Measurements from ENCODE around the gene RHO.
"Not testable (repeated sequence)": the region's sequence is repeated elsewhere in the genome, so short reads cannot be mapped to it uniquely, and the experiment has no call there.

RHO gene

GRCh38 chr3:129543999-129544398 is 15.6 kb downstream of the RHO start:
- H2AK5ac ChIP-seq (ENCODE audit: low read length), result no peak overlapping the region
- H3K27ac ChIP-seq (ENCODE audit: low read depth, low read length), result no peak overlapping the region
- no peak overlapping the region for H2BK120ac ChIP-seq (ENCODE audit: low read depth, low read length)
- H3K18ac ChIP-seq (ENCODE audit: low read length), result no peak overlapping the region
- no peaks in the 10 kb centered on the region for H3K79me1 ChIP-seq (ENCODE audit: low read length)
- no peak overlapping the region for H3K4ac ChIP-seq (ENCODE audit: low read depth, low read length)
- H4K8ac ChIP-seq (ENCODE audit: low read depth, low read length), result no peak overlapping the region
- no peaks in the 10 kb centered on the region for H3K4me1 ChIP-seq (ENCODE audit: control insufficient read depth, low read depth, low read length)
- WGBS (ENCODE audit: extremely low coverage, insufficient coverage, low lambda C conversion rate), result no CpG with 5 or more reads among the region's 9 CpGs
- no peaks in the 10 kb centered on the region for H3K27me3 ChIP-seq (ENCODE audit: insufficient read depth, low read length, poor library complexity)
- no peak overlapping the region for H3K23ac ChIP-seq (ENCODE audit: low read length)
- no peak overlapping the region for H3K56ac ChIP-seq (ENCODE audit: low read length)
- no peak overlapping the region for H2BK5ac ChIP-seq (ENCODE audit: low read length)
- DNase-seq, result no peak
- no peak overlapping the region for H4K5ac ChIP-seq (ENCODE audit: low read length)
- H3K36me3 ChIP-seq (ENCODE audit: control insufficient read depth, insufficient read depth, low read length), result no peaks in the 10 kb centered on the region
- H2BK15ac ChIP-seq (replicated peaks; ENCODE audit: low read depth), result no peak overlapping the region
- no peak overlapping the region for H3K4me2 ChIP-seq (ENCODE audit: low read length)
- H3K4me3 ChIP-seq (ENCODE audit: low read length), result no peak overlapping the region
- no peaks in the 10 kb centered on the region for H3K79me2 ChIP-seq (ENCODE audit: control insufficient read depth, insufficient read depth, low read length)
- no peak overlapping the region for H3K9ac ChIP-seq (ENCODE audit: low read length)

DNA sequence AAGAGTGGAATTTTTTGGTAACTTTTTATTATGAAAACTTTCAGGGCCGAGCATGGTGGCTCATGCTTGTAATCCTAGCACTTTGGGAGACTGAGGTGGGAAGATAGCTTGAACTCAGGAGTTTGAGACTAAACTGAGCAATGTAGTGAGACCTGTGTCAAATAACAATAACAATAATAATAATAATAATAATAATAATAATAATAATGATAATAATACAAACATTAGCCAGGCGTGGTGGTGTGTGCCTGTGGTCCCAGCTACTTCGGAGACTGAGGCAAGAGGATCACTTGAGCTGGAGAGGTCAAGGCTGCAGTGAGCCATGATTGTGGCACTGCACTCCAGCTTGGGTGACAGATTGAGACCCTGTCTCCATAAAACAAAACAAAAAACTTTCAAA is 17.5 kb downstream of the RHO start:
- not testable (repeated sequence) for H2BK15ac ChIP-seq (replicated peaks; ENCODE audit: low read depth); H2AK5ac ChIP-seq (ENCODE audit: low read length); H3K36me3 ChIP-seq (ENCODE audit: control insufficient read depth, insufficient read depth, low read length); DNase-seq; H3K27me3 ChIP-seq (ENCODE audit: insufficient read depth, low read length, poor library complexity); H3K4me3 ChIP-seq (ENCODE audit: low read length); H2BK5ac ChIP-seq (ENCODE audit: low read length); H4K5ac ChIP-seq (ENCODE audit: low read length); H3K9ac ChIP-seq (ENCODE audit: low read length); H4K8ac ChIP-seq (ENCODE audit: low read depth, low read length); H3K79me2 ChIP-seq (ENCODE audit: control insufficient read depth, insufficient read depth, low read length); H3K18ac ChIP-seq (ENCODE audit: low read length); H3K4me2 ChIP-seq (ENCODE audit: low read length); H3K27ac ChIP-seq (ENCODE audit: low read depth, low read length); H3K4ac ChIP-seq (ENCODE audit: low read depth, low read length); H2BK120ac ChIP-seq (ENCODE audit: low read depth, low read length); H3K79me1 ChIP-seq (ENCODE audit: low read length); H3K56ac ChIP-seq (ENCODE audit: low read length); H3K4me1 ChIP-seq (ENCODE audit: control insufficient read depth, low read depth, low read length); H3K23ac ChIP-seq (ENCODE audit: low read length)
- WGBS (ENCODE audit: extremely low coverage, insufficient coverage, low lambda C conversion rate), result no CpG with 5 or more reads among the region's 3 CpGs

DNA sequence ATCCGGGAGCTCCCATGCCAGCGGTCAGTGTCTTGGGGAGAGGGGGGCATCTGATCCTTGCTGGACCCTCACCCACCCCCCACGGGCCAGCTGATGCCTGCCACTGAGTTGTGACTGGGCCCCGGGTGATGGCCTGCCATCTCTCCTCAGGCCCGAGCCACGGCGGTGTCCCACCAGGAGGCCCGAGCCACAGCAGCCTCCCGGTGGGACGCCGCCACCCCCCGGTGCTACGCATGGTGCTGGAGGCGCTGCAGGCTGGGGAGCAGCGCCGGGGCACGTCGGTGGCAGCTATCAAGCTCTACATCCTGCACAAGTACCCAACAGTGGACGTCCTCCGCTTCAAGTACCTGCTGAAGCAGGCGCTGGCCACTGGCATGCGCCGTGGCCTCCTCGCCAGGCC is 18.8 kb downstream of the RHO start:
- no peak overlapping the region for H3K4me3 ChIP-seq (ENCODE audit: low read length)
- H3K4ac ChIP-seq (ENCODE audit: low read depth, low read length), result no peak overlapping the region
- WGBS (ENCODE audit: extremely low coverage, insufficient coverage, low lambda C conversion rate), result no CpG with 5 or more reads among the region's 24 CpGs
- H4K5ac ChIP-seq (ENCODE audit: low read length), result no peak overlapping the region
- DNase-seq, result no peak
- no peak overlapping the region for H3K4me2 ChIP-seq (ENCODE audit: low read length)
- H2BK120ac ChIP-seq (ENCODE audit: low read depth, low read length), result no peak overlapping the region
- H4K8ac ChIP-seq (ENCODE audit: low read depth, low read length), result no peak overlapping the region
- H2BK5ac ChIP-seq (ENCODE audit: low read length), result no peak overlapping the region
- H3K23ac ChIP-seq (ENCODE audit: low read length), result no peak overlapping the region
- H3K9ac ChIP-seq (ENCODE audit: low read length), result no peak overlapping the region
- H3K79me1 ChIP-seq (ENCODE audit: low read length), result no peaks in the 10 kb centered on the region
- H3K27me3 ChIP-seq (ENCODE audit: insufficient read depth, low read length, poor library complexity), result no peaks in the 10 kb centered on the region
- no peak overlapping the region for H2AK5ac ChIP-seq (ENCODE audit: low read length)
- no peaks in the 10 kb centered on the region for H3K79me2 ChIP-seq (ENCODE audit: control insufficient read depth, insufficient read depth, low read length)
- no peaks in the 10 kb centered on the region for H3K36me3 ChIP-seq (ENCODE audit: control insufficient read depth, insufficient read depth, low read length)
- no peak overlapping the region for H3K27ac ChIP-seq (ENCODE audit: low read depth, low read length)
- no peaks in the 10 kb centered on the region for H3K4me1 ChIP-seq (ENCODE audit: control insufficient read depth, low read depth, low read length)
- H3K56ac ChIP-seq (ENCODE audit: low read length), result no peak overlapping the region
- no peak overlapping the region for H3K18ac ChIP-seq (ENCODE audit: low read length)
- no peak overlapping the region for H2BK15ac ChIP-seq (replicated peaks; ENCODE audit: low read depth)

DNA sequence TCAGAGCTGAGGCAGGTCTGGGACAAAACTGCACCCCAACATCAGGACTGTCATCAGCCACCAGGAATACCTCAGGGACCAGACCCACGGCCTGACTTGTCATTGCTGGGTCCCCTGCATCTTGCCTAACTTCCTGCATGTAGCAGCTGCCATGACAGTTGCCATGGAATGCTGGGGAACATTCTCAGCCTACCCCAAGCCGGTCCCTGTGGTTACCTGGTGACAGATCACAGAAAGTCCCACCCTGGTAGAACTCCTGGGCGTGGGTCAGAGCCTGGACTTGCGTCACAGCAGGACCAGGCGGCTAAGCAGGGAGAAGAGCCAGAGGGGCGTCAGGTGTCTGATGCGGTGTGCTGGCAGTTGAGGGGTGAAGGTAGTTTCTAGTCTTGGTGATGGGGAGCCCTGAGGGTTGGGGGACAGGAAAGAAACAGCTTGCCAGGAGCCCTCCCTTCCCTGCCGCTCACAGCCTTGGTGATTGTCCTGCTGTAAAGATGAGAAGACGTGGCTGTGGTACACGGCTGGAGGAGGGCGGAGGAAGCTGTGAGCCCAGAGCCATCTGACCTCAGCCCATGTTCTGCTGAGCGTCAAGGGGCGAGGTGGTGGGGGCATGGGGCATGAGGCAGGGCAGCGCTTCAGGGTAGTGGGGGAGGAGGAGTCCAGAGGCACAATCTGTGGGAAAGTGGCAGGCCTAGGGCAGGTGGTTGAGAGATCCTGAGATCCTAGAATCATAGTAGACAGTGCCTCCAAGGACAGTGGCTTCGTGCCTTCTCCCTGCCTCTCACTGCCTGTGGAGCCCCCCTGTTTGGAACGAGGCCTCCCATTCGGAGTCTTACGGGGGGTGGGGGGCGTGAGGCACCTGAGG is 19.9 kb downstream of the RHO start:
- Histone ChIP-seq H2BK15ac (replicated peaks; ENCODE audit: low read depth) (no peak overlapping the region), H2BK120ac (ENCODE audit: low read depth, low read length) (no peak overlapping the region), H3K27ac (ENCODE audit: low read depth, low read length) (no peak overlapping the region), H3K4ac (ENCODE audit: low read depth, low read length) (no peak overlapping the region), H3K79me1 (ENCODE audit: low read length) (no peaks in the 10 kb centered on the region), H4K8ac (ENCODE audit: low read depth, low read length) (no peak overlapping the region), H3K27me3 (ENCODE audit: insufficient read depth, low read length, poor library complexity) (no peaks in the 10 kb centered on the region), H3K79me2 (ENCODE audit: control insufficient read depth, insufficient read depth, low read length) (no peaks in the 10 kb centered on the region), H3K56ac (ENCODE audit: low read length) (no peak overlapping the region), H3K9ac (ENCODE audit: low read length) (no peak overlapping the region), H3K36me3 (ENCODE audit: control insufficient read depth, insufficient read depth, low read length) (no peaks in the 10 kb centered on the region), H3K4me1 (ENCODE audit: control insufficient read depth, low read depth, low read length) (peaks cover 8% of the 10 kb centered on the region), H3K23ac (ENCODE audit: low read length) (no peak overlapping the region), H4K5ac (ENCODE audit: low read length) (no peak overlapping the region), H3K4me2 (ENCODE audit: low read length) (no peak overlapping the region), H3K4me3 (ENCODE audit: low read length) (no peak overlapping the region), H2BK5ac (ENCODE audit: low read length) (no peak overlapping the region), H2AK5ac (ENCODE audit: low read length) (no peak overlapping the region), H3K18ac (ENCODE audit: low read length) (no peak overlapping the region)
- DNase-seq, result no peak
- WGBS (ENCODE audit: extremely low coverage, insufficient coverage, low lambda C conversion rate), result no CpG with 5 or more reads among the region's 19 CpGs

DNA sequence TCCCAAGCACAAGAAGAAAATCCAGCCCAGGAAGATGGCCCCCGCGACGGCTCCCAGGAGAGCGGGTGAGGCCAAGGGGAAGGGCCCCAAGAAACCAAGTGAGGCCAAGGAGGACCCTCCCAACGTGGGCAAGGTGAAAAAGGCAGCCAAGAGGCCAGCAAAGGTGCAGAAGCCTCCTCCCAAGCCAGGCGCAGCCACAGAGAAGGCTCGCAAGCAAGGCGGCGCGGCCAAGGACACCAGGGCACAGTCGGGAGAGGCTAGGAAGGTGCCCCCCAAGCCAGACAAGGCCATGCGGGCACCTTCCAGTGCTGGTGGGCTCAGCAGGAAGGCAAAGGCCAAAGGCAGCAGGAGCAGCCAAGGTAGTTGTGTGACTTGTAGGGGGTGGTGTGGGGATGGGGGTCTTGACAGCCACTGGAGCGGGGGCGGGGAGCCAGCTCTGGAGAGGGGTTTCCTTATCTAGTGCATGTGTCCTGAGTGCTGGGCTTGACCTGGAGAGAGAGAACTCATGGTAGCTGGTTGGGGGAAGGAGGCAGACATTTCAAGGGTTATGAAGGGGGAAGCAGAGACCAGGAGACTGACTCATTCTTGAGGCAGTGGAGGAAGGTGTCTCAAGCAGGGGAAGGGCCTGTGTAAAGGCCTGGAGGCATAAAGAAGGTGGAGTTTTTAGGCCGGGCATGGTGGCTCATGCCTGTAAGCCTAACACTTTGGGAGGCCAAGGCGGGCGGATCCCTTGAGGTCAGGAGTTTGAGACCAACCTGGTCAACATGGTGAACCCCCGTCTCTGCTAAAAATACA is 20.8 kb downstream of the RHO start:
- Histone ChIP-seq H3K79me2 (ENCODE audit: control insufficient read depth, insufficient read depth, low read length) (no peaks in the 10 kb centered on the region), H2BK5ac (ENCODE audit: low read length) (no peak overlapping the region), H3K36me3 (ENCODE audit: control insufficient read depth, insufficient read depth, low read length) (no peaks in the 10 kb centered on the region), H3K4me2 (ENCODE audit: low read length) (no peak overlapping the region), H3K23ac (ENCODE audit: low read length) (no peak overlapping the region), H4K8ac (ENCODE audit: low read depth, low read length) (no peak overlapping the region), H3K27ac (ENCODE audit: low read depth, low read length) (no peak overlapping the region), H3K56ac (ENCODE audit: low read length) (peak overlapping the region; percentile 22), H2BK120ac (ENCODE audit: low read depth, low read length) (no peak overlapping the region), H3K18ac (ENCODE audit: low read length) (no peak overlapping the region), H2BK15ac (replicated peaks; ENCODE audit: low read depth) (no peak overlapping the region), H3K79me1 (ENCODE audit: low read length) (no peaks in the 10 kb centered on the region), H3K4me1 (ENCODE audit: control insufficient read depth, low read depth, low read length) (peaks cover 8% of the 10 kb centered on the region), H4K5ac (ENCODE audit: low read length) (no peak overlapping the region), H3K4me3 (ENCODE audit: low read length) (no peak overlapping the region), H3K4ac (ENCODE audit: low read depth, low read length) (no peak overlapping the region), H3K9ac (ENCODE audit: low read length) (no peak overlapping the region), H2AK5ac (ENCODE audit: low read length) (peak overlapping the region; percentile 5), H3K27me3 (ENCODE audit: insufficient read depth, low read length, poor library complexity) (no peaks in the 10 kb centered on the region)
- WGBS (ENCODE audit: extremely low coverage, insufficient coverage, low lambda C conversion rate), result no CpG with 5 or more reads among the region's 18 CpGs
- DNase-seq, result peak; percentile 59
